Skeletal muscle tissue (tissue), 4 donors: Measurements from ENCODE around the gene ACP1. TPM values are rescaled to one million over a fixed set of nuclear protein-coding genes. Genes with fewer than 3 reads are reported as not detected.

ENCODE experiments used
- H3K27ac ChIP-seq: one replicate; pipeline ENCODE4 v1.7.0; 2013; ENCODE audit warnings: mild to moderate bottlenecking, low read depth, low read length, inconsistent platforms
- H3K27me3 ChIP-seq, 3 donors: one replicate each; pipeline ENCODE4 v1.7.0; 2013; ENCODE audit warnings: low read length in 3 of 3; ENCODE audit not compliant: control insufficient read depth in 3 of 3, insufficient read depth in 3 of 3
- H3K36me3 ChIP-seq, 3 donors: one replicate each; pipeline ENCODE4 v1.7.0; 2013; ENCODE audit warnings: low read length in 3 of 3; ENCODE audit not compliant: control insufficient read depth in 3 of 3, insufficient read depth in 3 of 3
- H3K4me1 ChIP-seq, 3 donors: one replicate each; pipeline ENCODE4 v1.7.0; 2013; ENCODE audit warnings: low read length in 3 of 3, mild to moderate bottlenecking in 3 of 3; ENCODE audit not compliant: control insufficient read depth in 3 of 3, insufficient read depth in 3 of 3
- H3K4me3 ChIP-seq, 3 donors: one replicate each; pipeline ENCODE4 v1.7.0; 2013; ENCODE audit warnings: low read length in 3 of 3
- H3K9ac ChIP-seq, 3 donors: one replicate each; pipeline ENCODE4 v1.7.0; 2013; ENCODE audit warnings: low read length in 3 of 3, mild to moderate bottlenecking in 3 of 3, moderate library complexity in 2 of 3, low read depth in 1 of 3
- H3K9me3 ChIP-seq, 3 donors: one replicate each; pipeline ENCODE4 v1.7.0; 2013; ENCODE audit warnings: low read length in 3 of 3; ENCODE audit not compliant: control insufficient read depth in 3 of 3
- total RNA-seq: library from RNA; depleted of rRNA; stranded (reverse); fragments of >200 nt; gene quantifications from one replicate; pipeline ENCODE4 v1.2.3, GENCODE V29; 2014
- donor health status: Osteomylitis.

ACP1 gene
- total RNA-seq, 1 donor from 2014 or later = 77.8 TPM

DNA sequence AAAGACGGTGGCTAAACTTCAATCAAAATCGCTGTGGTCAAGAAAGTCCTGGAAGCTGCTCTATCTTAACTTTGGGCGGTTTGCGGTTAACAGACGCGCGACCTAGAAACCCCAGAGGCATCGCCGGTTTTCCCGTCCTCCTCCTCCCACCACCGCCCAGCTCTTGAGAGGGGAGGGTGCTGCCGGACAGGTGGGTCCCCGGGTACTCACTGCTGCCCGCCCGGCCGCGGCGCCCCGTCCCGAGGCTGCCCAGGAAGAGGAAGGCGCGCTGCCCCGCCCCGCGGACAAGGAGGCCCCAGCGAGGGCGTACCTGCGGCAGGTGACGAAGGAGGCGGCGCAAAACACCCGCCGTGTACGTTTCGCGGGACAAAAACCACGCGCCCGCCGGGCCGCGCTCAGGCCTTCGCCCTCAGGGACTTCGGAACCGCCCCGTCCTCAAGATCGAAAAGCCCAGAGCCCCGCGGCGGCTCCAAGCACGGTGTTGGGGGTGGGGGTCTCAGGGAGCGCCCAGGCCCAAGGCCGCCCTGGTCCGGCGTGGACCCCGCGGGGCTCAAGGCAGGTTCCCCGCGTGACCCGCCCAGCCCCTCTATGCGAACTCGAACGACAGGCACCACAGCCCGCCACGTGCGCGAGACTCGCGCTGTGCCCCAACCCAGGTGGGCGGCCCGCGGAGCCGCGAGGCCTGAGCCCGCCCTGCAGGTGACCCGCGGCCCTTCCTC lies 814 bp upstream of the ACP1 start, which contains the start of gene SH3YL1:
SH3YL1 (minus strand) TSS at position 259 of the 719 bp plus-strand sequence; CDS start at position 211, 48 bp downstream.
- Histone ChIP-seq H3K9me3 (no peaks in the 10 kb centered on the region), H3K27ac (peak within 1 kb of the TSS; percentile 42), H3K27me3 (no peaks in the 10 kb centered on the region), H3K9ac (peak within 1 kb of the TSS; percentile 81 to 94 (median 93)), H3K36me3 (peaks cover 0 to 2% (median 2%) of the 10 kb centered on the region in 3 donors), H3K4me1 (peaks cover 11 to 20% (median 14%) of the 10 kb centered on the region in 3 donors), H3K4me3 (peak within 1 kb of the TSS; percentile 97 to 99 (median 99))

DNA sequence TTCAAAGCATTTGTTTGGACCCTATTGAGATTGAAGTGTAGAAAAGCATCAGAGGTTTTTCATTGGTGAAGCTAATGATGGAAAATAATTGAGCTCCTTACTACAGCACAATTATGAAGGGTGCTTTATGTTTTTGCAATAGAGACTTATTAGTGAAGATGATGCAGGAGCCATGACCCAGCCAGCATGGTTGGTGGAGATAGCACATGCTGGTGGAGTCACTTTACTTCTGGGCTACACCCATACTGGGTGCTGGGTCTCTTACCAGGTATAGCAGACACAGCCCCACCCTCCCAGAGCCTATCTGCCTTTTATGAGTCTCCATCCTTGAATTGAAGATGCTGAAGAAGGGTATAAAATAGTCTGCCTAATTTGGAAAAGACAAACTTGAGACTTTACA lies 3.6 kb downstream of the ACP1 start:
- Histone ChIP-seq H3K27me3 (no peaks in the 10 kb centered on the region), H3K4me1 (peaks cover 14 to 25% (median 16%) of the 10 kb centered on the region in 3 donors), H3K27ac (no peak overlapping the region)

GRCh38 chr2:269356-270030 lies 4.7 kb downstream of the ACP1 start:
- H3K4me1 ChIP-seq = peaks cover 9 to 16% (median 11%) of the 10 kb centered on the region in 3 donors
- peaks cover 0 to 8% (median 5%) of the 10 kb centered on the region in 3 donors for H3K36me3 ChIP-seq
- H3K4me3 ChIP-seq = no peak overlapping the region
- no peak overlapping the region for H3K9ac ChIP-seq
- no peak overlapping the region for H3K27ac ChIP-seq
- no peaks in the 10 kb centered on the region for H3K27me3 ChIP-seq
- no peaks in the 10 kb centered on the region for H3K9me3 ChIP-seq

More for the DNA sequence above, 3.6 kb downstream of the ACP1 start:
- Histone ChIP-seq H3K9me3 (no peaks in the 10 kb centered on the region), H3K4me3 (no peak overlapping the region), H3K9ac (no peak overlapping the region), H3K36me3 (peaks cover 0 to 7% (median 5%) of the 10 kb centered on the region in 3 donors)

- Histone ChIP-seq H3K36me3 (peaks cover 0 to 11% (median 8%) of the 10 kb centered on the region in 3 donors), H3K9ac (no peak overlapping the region), H3K4me3 (no peak overlapping the region), H3K27ac (no peak overlapping the region), H3K9me3 (no peaks in the 10 kb centered on the region), H3K27me3 (no peaks in the 10 kb centered on the region), H3K4me1 (peaks cover 4 to 12% (median 6%) of the 10 kb centered on the region in 3 donors)
Measured at GRCh38 chr2:270861-271260, 6.1 kb downstream of the ACP1 start.

- Histone ChIP-seq H3K27me3 (no peaks in the 10 kb centered on the region), H3K4me3 (no peak overlapping the region), H3K9me3 (no peaks in the 10 kb centered on the region), H3K4me1 (peaks cover 3 to 8% (median 3%) of the 10 kb centered on the region in 3 donors), H3K9ac (no peak overlapping the region), H3K36me3 (peaks cover 5 to 18% (median 16%) of the 10 kb centered on the region in 3 donors), H3K27ac (no peak overlapping the region)
Measured at GRCh38 chr2:271917-272316, 7.2 kb downstream of the ACP1 start.

DNA sequence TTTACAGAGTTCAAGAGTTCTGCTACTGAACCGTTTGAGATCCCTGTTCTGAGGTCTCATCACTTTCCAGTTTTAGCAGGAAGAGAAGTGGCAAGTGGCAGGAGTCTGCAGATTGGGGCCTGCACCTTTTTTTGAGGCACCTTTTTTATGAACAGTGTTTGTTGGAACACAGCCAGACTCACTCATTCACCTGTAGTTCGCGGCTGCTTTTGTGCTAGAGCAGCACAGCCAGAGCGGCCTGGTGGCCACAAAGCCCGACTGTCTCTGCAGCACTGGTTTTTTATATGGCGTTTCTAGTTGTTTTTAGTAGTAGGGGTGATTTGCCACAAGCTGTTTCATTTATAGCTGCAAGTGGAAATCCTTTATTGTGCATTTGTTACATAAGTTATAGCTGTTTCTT lies 8.6 kb downstream of the ACP1 start:
- H3K9ac ChIP-seq = no peak overlapping the region
- H3K36me3 ChIP-seq = peaks cover 14 to 32% (median 30%) of the 10 kb centered on the region in 3 donors
- H3K4me1 ChIP-seq = peaks cover 3 to 8% (median 3%) of the 10 kb centered on the region in 3 donors
- H3K27ac ChIP-seq = no peak overlapping the region
- no peak overlapping the region for H3K4me3 ChIP-seq
- no peaks in the 10 kb centered on the region for H3K9me3 ChIP-seq
- H3K27me3 ChIP-seq = no peaks in the 10 kb centered on the region

- Histone ChIP-seq H3K9me3 (no peaks in the 10 kb centered on the region), H3K4me3 (no peak overlapping the region), H3K27ac (no peak overlapping the region), H3K9ac (no peak overlapping the region), H3K4me1 (peaks cover 3 to 5% (median 3%) of the 10 kb centered on the region in 3 donors), H3K36me3 (peaks cover 17 to 42% (median 32%) of the 10 kb centered on the region in 3 donors), H3K27me3 (no peaks in the 10 kb centered on the region)
Measured at GRCh38 chr2:274503-274902, 9.8 kb downstream of the ACP1 start.

DNA sequence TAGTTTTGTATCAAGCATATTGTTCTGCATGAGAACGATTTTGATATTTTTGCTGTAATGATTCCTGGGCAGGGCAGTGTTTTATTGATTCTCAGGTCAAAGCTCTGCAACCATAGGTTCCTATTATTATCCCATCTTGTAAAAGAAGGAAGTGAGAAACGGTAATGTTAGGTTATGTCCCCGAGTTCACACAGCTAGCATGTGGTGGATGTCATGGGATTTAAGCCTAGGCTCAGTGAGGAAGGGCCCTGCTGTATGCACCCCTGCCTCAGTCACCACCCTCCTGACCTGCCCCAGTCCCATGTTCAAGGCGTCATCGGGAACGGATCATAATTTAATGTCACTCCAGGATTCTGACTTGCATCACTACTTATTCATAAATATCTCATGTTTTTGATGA lies 10.7 kb downstream of the ACP1 start:
- Histone ChIP-seq H3K4me3 (no peak overlapping the region), H3K4me1 (peaks cover 0 to 3% (median 0%) of the 10 kb centered on the region in 3 donors), H3K36me3 (peaks cover 17 to 50% (median 39%) of the 10 kb centered on the region in 3 donors)

DNA sequence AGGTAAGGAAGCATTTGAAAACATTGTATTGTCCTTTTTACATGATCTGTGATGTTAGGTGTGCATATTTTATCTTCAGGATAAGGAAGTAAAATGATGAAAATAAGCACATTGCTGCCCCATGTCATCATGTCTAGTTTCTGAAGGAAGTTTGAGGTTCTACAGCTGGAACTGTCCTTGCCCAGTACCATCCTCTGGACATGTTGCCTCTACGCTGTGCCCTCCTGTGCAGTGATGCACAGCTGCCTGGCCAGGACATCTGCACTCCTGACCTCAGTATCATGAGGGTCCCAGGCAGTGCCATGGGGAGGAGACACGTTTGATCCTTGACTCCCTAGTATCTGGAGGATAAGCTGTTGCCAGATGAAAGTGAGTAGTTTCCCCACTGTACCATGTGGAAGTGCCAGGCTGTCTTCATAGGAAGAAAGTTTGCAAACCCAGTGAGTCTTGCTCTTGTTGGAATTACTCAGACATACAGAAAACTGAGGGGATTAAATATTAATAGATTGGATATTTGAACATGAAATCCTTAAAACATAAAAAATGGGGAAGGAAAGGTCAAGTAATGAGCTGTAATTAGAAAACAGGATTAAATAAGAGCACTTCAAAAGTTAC lies 13.7 kb downstream of the ACP1 start:
- no peaks in the 10 kb centered on the region for H3K27me3 ChIP-seq
- H3K4me3 ChIP-seq = no peak overlapping the region
- no peak overlapping the region for H3K27ac ChIP-seq
- H3K4me1 ChIP-seq = no peaks in the 10 kb centered on the region
- H3K9ac ChIP-seq = no peak overlapping the region
- H3K9me3 ChIP-seq = no peaks in the 10 kb centered on the region
- H3K36me3 ChIP-seq = peaks cover 21 to 52% (median 48%) of the 10 kb centered on the region in 3 donors

More for the DNA sequence above, 10.7 kb downstream of the ACP1 start:
- H3K27ac ChIP-seq = no peak overlapping the region
- H3K9ac ChIP-seq = no peak overlapping the region
- no peaks in the 10 kb centered on the region for H3K27me3 ChIP-seq
- H3K9me3 ChIP-seq = no peaks in the 10 kb centered on the region
